ENCODE measurements around the gene DLG2.

DLG2 gene

DNA sequence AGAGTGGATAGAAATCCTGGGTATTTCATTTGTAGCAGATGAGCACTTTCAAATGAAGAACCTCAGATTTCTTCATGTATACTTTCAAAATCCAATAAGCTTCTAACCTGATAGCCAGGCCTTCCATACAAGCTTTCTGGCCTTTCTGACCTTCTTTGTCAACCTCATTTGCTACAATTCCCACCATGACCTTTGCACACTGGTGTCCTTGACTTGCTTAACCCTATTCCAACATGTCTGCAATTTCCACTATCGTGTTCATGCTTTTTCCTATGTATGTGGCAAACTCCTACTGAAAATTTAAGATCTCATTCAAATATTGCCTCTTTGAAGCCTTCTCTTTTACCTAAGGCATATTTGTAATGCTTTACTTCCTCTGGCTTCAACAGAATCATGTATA lies 2098.9 kb downstream of the DLG2 start:
- no peak overlapping the region for H3K4me3 ChIP-seq (ENCODE audit: low read depth in 1 of 2, low read length in 1 of 2)
- no peaks in the 10 kb centered on the region for H3K4me1 ChIP-seq (ENCODE audit: control insufficient read depth in 1 of 2, insufficient read depth in 1 of 2, low read depth in 1 of 2, low read length in 1 of 2)
- TF ChIP-seq, protein P1, sequence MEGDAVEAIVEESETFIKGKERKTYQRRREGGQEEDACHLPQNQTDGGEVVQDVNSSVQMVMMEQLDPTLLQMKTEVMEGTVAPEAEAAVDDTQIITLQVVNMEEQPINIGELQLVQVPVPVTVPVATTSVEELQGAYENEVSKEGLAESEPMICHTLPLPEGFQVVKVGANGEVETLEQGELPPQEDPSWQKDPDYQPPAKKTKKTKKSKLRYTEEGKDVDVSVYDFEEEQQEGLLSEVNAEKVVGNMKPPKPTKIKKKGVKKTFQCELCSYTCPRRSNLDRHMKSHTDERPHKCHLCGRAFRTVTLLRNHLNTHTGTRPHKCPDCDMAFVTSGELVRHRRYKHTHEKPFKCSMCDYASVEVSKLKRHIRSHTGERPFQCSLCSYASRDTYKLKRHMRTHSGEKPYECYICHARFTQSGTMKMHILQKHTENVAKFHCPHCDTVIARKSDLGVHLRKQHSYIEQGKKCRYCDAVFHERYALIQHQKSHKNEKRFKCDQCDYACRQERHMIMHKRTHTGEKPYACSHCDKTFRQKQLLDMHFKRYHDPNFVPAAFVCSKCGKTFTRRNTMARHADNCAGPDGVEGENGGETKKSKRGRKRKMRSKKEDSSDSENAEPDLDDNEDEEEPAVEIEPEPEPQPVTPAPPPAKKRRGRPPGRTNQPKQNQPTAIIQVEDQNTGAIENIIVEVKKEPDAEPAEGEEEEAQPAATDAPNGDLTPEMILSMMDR (IDR thresholded peaks at IDR 0.05): no peak
- H3K27ac ChIP-seq: no peak overlapping the region
- H3K9me3 ChIP-seq: no peaks in the 10 kb centered on the region
- H3K36me3 ChIP-seq: no peaks in the 10 kb centered on the region
- H3K27me3 ChIP-seq: no peaks in the 10 kb centered on the region

DNA sequence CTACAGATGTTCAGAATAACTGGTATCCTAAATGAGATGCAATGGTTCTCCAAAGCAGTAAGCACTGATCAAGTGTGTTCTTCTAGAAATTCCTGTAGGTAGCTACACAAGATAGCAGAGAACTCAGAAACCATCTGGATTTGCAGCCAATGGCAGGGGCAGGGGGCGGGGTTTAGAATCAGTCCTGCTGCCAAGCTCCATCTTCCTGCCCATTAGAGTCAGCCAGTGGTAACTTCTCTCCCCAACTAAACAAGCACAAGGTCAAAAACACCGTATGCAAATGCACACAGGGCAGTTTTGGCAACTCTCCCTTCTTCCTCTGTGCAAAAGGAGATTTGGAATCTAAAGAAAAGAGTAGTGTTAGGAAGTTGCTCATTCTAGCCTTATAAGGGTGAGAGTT lies 2103.5 kb downstream of the DLG2 start:
- no peaks in the 10 kb centered on the region for H3K36me3 ChIP-seq
- no peaks in the 10 kb centered on the region for H3K27me3 ChIP-seq
- TF ChIP-seq, protein P1 (IDR thresholded peaks at IDR 0.05): no peak
- no peaks in the 10 kb centered on the region for H3K9me3 ChIP-seq
- H3K4me3 ChIP-seq (ENCODE audit: low read depth in 1 of 2, low read length in 1 of 2): no peak overlapping the region
- H3K4me1 ChIP-seq (ENCODE audit: control insufficient read depth in 1 of 2, insufficient read depth in 1 of 2, low read depth in 1 of 2, low read length in 1 of 2): no peaks in the 10 kb centered on the region
- no peak overlapping the region for H3K27ac ChIP-seq

DNA sequence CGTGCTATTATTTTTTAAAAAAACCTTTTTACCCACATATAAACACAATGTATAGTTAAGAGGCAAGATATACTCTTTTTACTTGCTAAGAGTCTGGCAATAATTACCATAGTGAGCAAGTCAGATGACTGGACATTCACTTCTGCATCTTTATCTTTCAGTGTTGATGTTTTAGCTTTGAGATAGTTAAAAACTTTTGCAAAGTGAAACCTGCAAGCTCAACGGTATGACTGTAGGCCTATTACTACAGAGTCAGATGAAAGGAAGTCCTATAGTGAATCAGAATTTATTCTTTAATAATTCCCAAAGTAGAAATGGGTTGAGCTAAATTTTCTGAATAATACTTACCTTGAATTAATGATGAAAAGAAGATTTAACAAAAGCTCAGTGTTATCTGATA lies 2104.2 kb downstream of the DLG2 start:
- no peak overlapping the region for H3K27ac ChIP-seq
- H3K27me3 ChIP-seq: no peaks in the 10 kb centered on the region
- H3K36me3 ChIP-seq: no peaks in the 10 kb centered on the region
- TF ChIP-seq, protein P1 (IDR thresholded peaks at IDR 0.05): no peak
- no peak overlapping the region for H3K4me3 ChIP-seq (ENCODE audit: low read depth in 1 of 2, low read length in 1 of 2)
- no peaks in the 10 kb centered on the region for H3K9me3 ChIP-seq
- no peaks in the 10 kb centered on the region for H3K4me1 ChIP-seq (ENCODE audit: control insufficient read depth in 1 of 2, insufficient read depth in 1 of 2, low read depth in 1 of 2, low read length in 1 of 2)

DNA sequence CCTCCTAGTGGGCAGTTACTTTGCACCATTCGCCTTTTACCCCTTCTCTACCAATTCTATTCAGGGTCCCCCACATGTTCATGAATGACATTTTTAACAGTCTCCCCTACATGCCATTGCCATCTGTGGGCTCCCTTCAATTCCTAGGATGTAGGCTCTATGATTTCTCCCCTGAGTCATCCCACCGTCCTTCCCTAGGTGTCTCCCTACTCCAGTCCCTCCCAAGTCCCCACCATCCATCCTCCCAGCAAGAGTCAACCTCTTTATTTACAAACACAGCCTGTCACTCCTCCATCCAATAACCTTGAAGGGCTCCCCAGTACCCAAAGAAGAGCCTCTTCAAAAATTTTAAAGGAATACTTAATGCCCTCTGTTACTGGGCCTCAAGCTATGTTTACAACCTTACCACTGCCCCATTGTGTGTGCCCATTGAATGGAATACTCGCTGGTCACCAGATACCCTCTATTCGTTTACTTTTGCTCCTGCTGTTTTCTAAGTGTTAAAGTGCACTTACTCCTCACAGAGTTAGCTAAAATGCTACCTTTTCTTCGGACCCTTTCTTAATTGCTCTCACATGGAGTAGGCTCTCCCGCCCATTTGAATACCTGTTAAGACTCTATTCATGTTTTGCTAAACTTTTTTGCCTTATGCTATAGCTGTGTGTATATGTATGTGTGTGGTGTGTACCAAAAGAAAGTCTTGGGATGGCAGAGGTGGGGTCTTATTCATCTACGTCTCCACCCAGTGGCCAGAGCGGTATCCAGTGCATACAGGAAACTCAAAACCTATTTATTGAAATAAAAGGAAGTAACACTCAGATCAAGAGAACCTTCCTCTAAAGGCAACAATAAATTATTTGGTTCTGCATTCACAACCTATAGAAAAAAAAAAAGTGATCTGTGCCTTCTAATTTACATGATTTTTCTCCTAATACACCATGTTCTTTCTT lies 2105.2 kb downstream of the DLG2 start:
- TF ChIP-seq, protein P1 (IDR thresholded peaks at IDR 0.05): no peak
- no peak overlapping the region for H3K4me3 ChIP-seq (ENCODE audit: low read depth in 1 of 2, low read length in 1 of 2)
- no peak overlapping the region for H3K27ac ChIP-seq
- no peaks in the 10 kb centered on the region for H3K36me3 ChIP-seq
- no peaks in the 10 kb centered on the region for H3K27me3 ChIP-seq
- H3K4me1 ChIP-seq (ENCODE audit: control insufficient read depth in 1 of 2, insufficient read depth in 1 of 2, low read depth in 1 of 2, low read length in 1 of 2): no peaks in the 10 kb centered on the region
- no peaks in the 10 kb centered on the region for H3K9me3 ChIP-seq

DNA sequence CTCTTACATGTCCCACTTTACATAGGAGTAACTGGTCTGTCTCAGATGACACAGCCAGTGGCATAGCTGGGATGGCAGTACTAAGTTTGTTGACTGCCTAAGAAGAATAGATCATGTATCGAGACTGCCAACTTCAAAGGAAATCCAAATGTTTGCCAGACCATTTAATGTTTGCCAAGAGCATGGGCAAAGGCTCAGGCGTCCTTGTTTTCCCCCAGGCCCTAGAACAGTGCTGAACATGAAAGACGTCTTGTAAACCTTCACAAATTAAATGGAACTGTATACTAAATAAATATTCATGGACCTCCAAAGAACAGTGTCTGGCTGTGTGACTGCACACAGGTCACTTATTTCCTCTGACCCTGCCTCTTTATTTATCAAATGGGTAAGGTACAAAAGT lies 2106.3 kb downstream of the DLG2 start:
- TF ChIP-seq, protein P1 (IDR thresholded peaks at IDR 0.05): no peak
- H3K27ac ChIP-seq: no peak overlapping the region
- H3K4me3 ChIP-seq (ENCODE audit: low read depth in 1 of 2, low read length in 1 of 2): no peak overlapping the region
- H3K9me3 ChIP-seq: no peaks in the 10 kb centered on the region
- no peaks in the 10 kb centered on the region for H3K36me3 ChIP-seq
- H3K4me1 ChIP-seq (ENCODE audit: control insufficient read depth in 1 of 2, insufficient read depth in 1 of 2, low read depth in 1 of 2, low read length in 1 of 2): no peaks in the 10 kb centered on the region
- H3K27me3 ChIP-seq: no peaks in the 10 kb centered on the region

All from neutrophil (primary cell).